ENCODE measurements around the gene ARHGAP20.

DNA sequence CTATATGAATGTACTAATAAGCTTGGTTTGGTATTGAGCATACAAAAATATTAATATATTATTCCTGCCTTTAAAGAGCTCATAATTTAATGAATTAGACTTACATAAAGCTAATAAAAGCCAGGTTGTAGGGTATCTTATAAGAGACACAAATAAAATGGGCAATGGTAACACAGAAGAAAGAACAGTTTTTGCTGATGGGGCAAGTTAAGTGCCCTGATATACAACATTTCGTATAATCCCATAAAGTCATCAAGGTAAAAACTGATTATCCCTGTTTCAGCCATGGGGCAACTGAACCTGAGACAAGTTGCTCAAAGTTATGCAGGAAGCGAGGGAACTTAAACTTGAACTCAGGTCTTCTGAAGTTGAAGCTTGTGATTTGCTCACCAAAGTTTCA lies 48.9 kb upstream of the ARHGAP20 start:
- TF ChIP-seq POLR2AphosphoS5 (IDR thresholded peaks at IDR 0.05): no peak
- TF ChIP-seq CTCF (IDR thresholded peaks at IDR 0.05): no peak

Data from esophagus muscularis mucosa (tissue), 3 donors.